Smooth muscle cell (in vitro differentiated cells): ENCODE data around the gene PDZD2. TPM values are rescaled to one million over a fixed set of nuclear protein-coding genes. Genes with fewer than 3 reads are reported as not detected.
A peak's percentile ranks its signal among the peaks of the same experiment; 100 is the strongest.
"Not testable (repeated sequence)": the region's sequence is repeated elsewhere in the genome, so short reads cannot be mapped to it uniquely, and the experiment has no call there.

Source experiments
- DNase-seq: peaks from one replicate; lab custom pipeline; 2025; ENCODE audit not compliant: unreplicated experiment; lab: John Stamatoyannopoulos, UW
- H2AFZ ChIP-seq: fragments of 200-600 bp; sonication (generic); 2 replicates; pipeline ENCODE4 v1.6.0; 2016; ENCODE audit warnings: antibody characterized with exemption, low read depth, mild to moderate bottlenecking
- H3F3A ChIP-seq: fragments of 200-600 bp; sonication (generic); 2 replicates; pipeline ENCODE4 v1.6.0; 2017; ENCODE audit warnings: antibody characterized with exemption, low read depth
- H3K27ac ChIP-seq: fragments of 200-600 bp; sonication (generic); 2 replicates; pipeline ENCODE4 v1.5.1; 2016; ENCODE audit warnings: low read depth, mild to moderate bottlenecking
- H3K27me3 ChIP-seq: fragments of 200-600 bp; sonication (generic); 2 replicates; pipeline ENCODE4 v1.6.1; 2016; ENCODE audit warnings: low read depth, mild to moderate bottlenecking
- H3K36me3 ChIP-seq: fragments of 200-600 bp; sonication (generic); 2 replicates; pipeline ENCODE4 v1.5.1; 2016; ENCODE audit warnings: low read depth
- H3K4me1 ChIP-seq: fragments of 200-600 bp; sonication (generic); 2 replicates; pipeline ENCODE4 v1.5.1; 2016; ENCODE audit warnings: low read depth
- H3K4me2 ChIP-seq: fragments of 200-600 bp; sonication (generic); 2 replicates; pipeline ENCODE4 v1.6.0; 2016; ENCODE audit warnings: mild to moderate bottlenecking
- H3K4me3 ChIP-seq: fragments of 200-600 bp; sonication (generic); 2 replicates; pipeline ENCODE4 v1.5.1; 2016; ENCODE audit warnings: mild to moderate bottlenecking
- H3K79me2 ChIP-seq: fragments of 200-600 bp; sonication (generic); 2 replicates; pipeline ENCODE4 v1.6.0; 2016; ENCODE audit warnings: low read depth, mild to moderate bottlenecking
- H3K9ac ChIP-seq: fragments of 200-600 bp; sonication (generic); 2 replicates; pipeline ENCODE4 v1.6.0; 2016; ENCODE audit warnings: low read depth
- H3K9me3 ChIP-seq: fragments of 200-600 bp; sonication (generic); replicated peaks from 2 replicates; pipeline ENCODE4 v1.5.1; 2016; ENCODE audit warnings: low read depth
- H4K20me1 ChIP-seq: fragments of 200-600 bp; sonication (generic); 2 replicates; pipeline ENCODE4 v1.6.0; 2016; ENCODE audit warnings: low read depth
- WGBS: methylation state at CpG from one replicate; pipeline ENCODE4 v1.1.7; 2016; ENCODE audit warnings: low lambda C conversion rate; 5-methylcytosine and 5-hydroxymethylcytosine counted together
- polyA plus RNA-seq: library from polyadenylated mRNA; unstranded; fragments of >200 nt; fragmentation: Nextera tagmentation; extraction: Ambion mirVana; gene quantifications from 2 replicates; pipeline ENCODE4 v1.2.1, GENCODE V29; 2016
- total RNA-seq: library from RNA; depleted of rRNA; stranded (reverse); fragments of >200 nt; gene quantifications from 2 replicates; pipeline ENCODE4 v1.2.3, GENCODE V29; 2014
- TF ChIP-seq, protein P1 (sequence below): fragments of 200-600 bp; sonication (generic); IDR thresholded peaks from 2 replicates; pipeline ENCODE4 v1.5.1; 2017; ENCODE audit warnings: borderline replicate concordance, mild to moderate bottlenecking, antibody characterized with exemption; ENCODE audit not compliant: insufficient read depth, poor library complexity, severe bottlenecking

Gene PDZD2
- total and polyA plus RNA-seq, 2 experiments from 2014 or later = 3.2 to 4.1 TPM

GRCh38 chr5:31966936-31967335 is 328.0 kb downstream of the PDZD2 start:
- Histone ChIP-seq H3K4me1 (no peaks in the 10 kb centered on the region), H3K9me3 (no peaks in the 10 kb centered on the region), H3K4me3 (no peak overlapping the region), H3K27me3 (no peaks in the 10 kb centered on the region), H3K9ac (no peak overlapping the region), H3K36me3 (no peaks in the 10 kb centered on the region), H4K20me1 (no peaks in the 10 kb centered on the region), H3K4me2 (peak overlapping the region; percentile 35), H3K27ac (no peak overlapping the region), H3K79me2 (no peaks in the 10 kb centered on the region), H3F3A (no peaks in the 10 kb centered on the region), H2AFZ (no peak overlapping the region)
- WGBS = 93% methylated on average over 5 of the region's 5 CpGs
- TF ChIP-seq, protein P1, sequence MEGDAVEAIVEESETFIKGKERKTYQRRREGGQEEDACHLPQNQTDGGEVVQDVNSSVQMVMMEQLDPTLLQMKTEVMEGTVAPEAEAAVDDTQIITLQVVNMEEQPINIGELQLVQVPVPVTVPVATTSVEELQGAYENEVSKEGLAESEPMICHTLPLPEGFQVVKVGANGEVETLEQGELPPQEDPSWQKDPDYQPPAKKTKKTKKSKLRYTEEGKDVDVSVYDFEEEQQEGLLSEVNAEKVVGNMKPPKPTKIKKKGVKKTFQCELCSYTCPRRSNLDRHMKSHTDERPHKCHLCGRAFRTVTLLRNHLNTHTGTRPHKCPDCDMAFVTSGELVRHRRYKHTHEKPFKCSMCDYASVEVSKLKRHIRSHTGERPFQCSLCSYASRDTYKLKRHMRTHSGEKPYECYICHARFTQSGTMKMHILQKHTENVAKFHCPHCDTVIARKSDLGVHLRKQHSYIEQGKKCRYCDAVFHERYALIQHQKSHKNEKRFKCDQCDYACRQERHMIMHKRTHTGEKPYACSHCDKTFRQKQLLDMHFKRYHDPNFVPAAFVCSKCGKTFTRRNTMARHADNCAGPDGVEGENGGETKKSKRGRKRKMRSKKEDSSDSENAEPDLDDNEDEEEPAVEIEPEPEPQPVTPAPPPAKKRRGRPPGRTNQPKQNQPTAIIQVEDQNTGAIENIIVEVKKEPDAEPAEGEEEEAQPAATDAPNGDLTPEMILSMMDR = no peak
- no peak for DNase-seq

DNA sequence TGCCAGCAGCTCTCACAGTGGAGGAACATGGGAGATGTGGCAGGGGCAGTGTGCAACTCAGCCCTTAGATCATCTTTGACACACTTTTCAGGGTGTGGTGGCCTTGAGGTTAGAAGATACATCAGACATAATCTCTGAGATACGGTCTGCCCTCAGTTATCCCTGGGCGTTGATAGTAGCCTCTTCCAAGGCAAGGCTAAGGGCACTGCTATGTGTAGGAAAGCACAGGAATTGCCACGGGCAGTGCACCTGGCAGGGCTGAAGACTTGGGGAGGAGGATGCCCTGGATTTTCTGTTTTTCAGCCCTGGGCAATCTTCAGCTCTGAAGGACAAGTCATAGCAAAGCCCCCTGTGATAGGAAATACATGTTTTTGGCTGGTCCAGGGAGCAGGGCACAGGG is 328.5 kb downstream of the PDZD2 start:
- Histone ChIP-seq H3K9me3 (no peaks in the 10 kb centered on the region), H3K4me3 (no peak overlapping the region), H3K79me2 (no peaks in the 10 kb centered on the region), H4K20me1 (no peaks in the 10 kb centered on the region), H3K36me3 (no peaks in the 10 kb centered on the region), H3F3A (no peaks in the 10 kb centered on the region), H3K4me2 (no peak overlapping the region), H2AFZ (no peak overlapping the region), H3K27me3 (no peaks in the 10 kb centered on the region), H3K4me1 (no peaks in the 10 kb centered on the region), H3K9ac (no peak overlapping the region), H3K27ac (no peak overlapping the region)
- DNase-seq = no peak
- TF ChIP-seq, protein P1 = no peak
- 65% methylated on average over 3 of the region's 3 CpGs for WGBS

DNA sequence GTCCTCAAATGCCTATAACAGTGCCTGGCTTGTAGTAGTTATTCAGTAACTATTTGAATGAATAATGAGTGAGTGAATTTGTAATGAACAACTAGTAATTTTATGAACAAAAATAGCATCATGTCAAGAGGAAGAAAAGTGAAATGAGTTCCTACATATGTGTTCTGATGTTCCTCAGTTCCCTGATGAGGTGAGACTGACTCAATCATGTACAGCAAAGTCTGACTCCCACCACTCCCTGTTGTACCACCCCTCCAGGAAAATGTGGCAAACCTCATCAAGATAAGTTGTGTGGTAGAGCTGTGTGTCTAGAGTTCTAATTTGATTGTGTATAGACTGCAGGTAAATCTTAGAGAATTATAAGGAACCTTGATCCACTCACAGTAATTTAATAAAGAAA is 333.6 kb downstream of the PDZD2 start:
- no peaks in the 10 kb centered on the region for H3K4me1 ChIP-seq
- H3F3A ChIP-seq = no peaks in the 10 kb centered on the region
- no peak overlapping the region for H3K9ac ChIP-seq
- no peaks in the 10 kb centered on the region for H4K20me1 ChIP-seq
- H2AFZ ChIP-seq = no peak overlapping the region
- H3K36me3 ChIP-seq = no peaks in the 10 kb centered on the region
- TF ChIP-seq, protein P1 = no peak
- H3K4me3 ChIP-seq = no peak overlapping the region
- no peaks in the 10 kb centered on the region for H3K79me2 ChIP-seq
- H3K27me3 ChIP-seq = no peaks in the 10 kb centered on the region
- H3K9me3 ChIP-seq = no peaks in the 10 kb centered on the region
- no peak for DNase-seq
- no peak overlapping the region for H3K27ac ChIP-seq
- H3K4me2 ChIP-seq = no peak overlapping the region

GRCh38 chr5:31975189-31975612 is 336.3 kb downstream of the PDZD2 start:
- not testable (repeated sequence) for H3K4me3 ChIP-seq, H3K4me1 ChIP-seq, H2AFZ ChIP-seq, H3K4me2 ChIP-seq, H3K9me3 ChIP-seq, H4K20me1 ChIP-seq, DNase-seq, H3K27ac ChIP-seq, H3F3A ChIP-seq, H3K27me3 ChIP-seq, H3K79me2 ChIP-seq, H3K36me3 ChIP-seq, H3K9ac ChIP-seq
- WGBS = 98% methylated on average over 5 of the region's 5 CpGs
